Endothelial cell (in vitro differentiated cells): ENCODE measurements around the gene CDYL2. TPM values are rescaled to one million over a fixed set of nuclear protein-coding genes. Genes with fewer than 3 reads are reported as not detected.

Experiments used
- DNase-seq: peaks from one replicate; pipeline ENCODE4 v3.0.0; 2021; ENCODE audit warnings: low spot score
- H3K27ac Mint-ChIP-seq: one replicate; pipeline ENCODE4 v1.8.0; 2021; ENCODE audit warnings: mixed read lengths, inconsistent platforms; ENCODE audit not compliant: unreplicated experiment
- H3K27me3 Mint-ChIP-seq: one replicate; pipeline ENCODE4 v1.8.0; 2021; ENCODE audit warnings: mild to moderate bottlenecking, moderate library complexity, mixed read lengths, inconsistent platforms; ENCODE audit not compliant: unreplicated experiment
- H3K36me3 Mint-ChIP-seq: one replicate; pipeline ENCODE4 v1.8.0; 2021; ENCODE audit warnings: mild to moderate bottlenecking, low read depth, mixed read lengths, inconsistent platforms; ENCODE audit not compliant: unreplicated experiment
- H3K4me1 Mint-ChIP-seq: one replicate; pipeline ENCODE4 v1.8.0; 2021; ENCODE audit warnings: mild to moderate bottlenecking, mixed read lengths, inconsistent platforms; ENCODE audit not compliant: unreplicated experiment
- H3K4me3 Mint-ChIP-seq: one replicate; pipeline ENCODE4 v1.8.0; 2021; ENCODE audit warnings: mild to moderate bottlenecking, mixed read lengths, inconsistent platforms; ENCODE audit not compliant: unreplicated experiment
- H3K9me3 Mint-ChIP-seq: one replicate; pipeline ENCODE4 v1.8.0; 2021; ENCODE audit warnings: mixed read lengths, inconsistent platforms; ENCODE audit not compliant: unreplicated experiment
- total RNA-seq: library from RNA; stranded (reverse); fragmentation: NEBNext Ultra II Directional; extraction: Animal tissue kit (Norgen Biotek cat#: 25700); gene quantifications from one replicate; pipeline ENCODE4 v1.2.1, GENCODE V29; 2021; ENCODE audit not compliant: unreplicated experiment
- TF ChIP-seq, protein P1 (sequence below): fragments of 200-600 bp; sonication (generic); IDR thresholded peaks from one replicate; pipeline ENCODE4 v1.5.0; 2021; ENCODE audit warnings: antibody characterized with exemption; ENCODE audit not compliant: unreplicated experiment

Gene CDYL2
- total RNA-seq, 1 donor from 2014 or later = 26.6 TPM

DNA sequence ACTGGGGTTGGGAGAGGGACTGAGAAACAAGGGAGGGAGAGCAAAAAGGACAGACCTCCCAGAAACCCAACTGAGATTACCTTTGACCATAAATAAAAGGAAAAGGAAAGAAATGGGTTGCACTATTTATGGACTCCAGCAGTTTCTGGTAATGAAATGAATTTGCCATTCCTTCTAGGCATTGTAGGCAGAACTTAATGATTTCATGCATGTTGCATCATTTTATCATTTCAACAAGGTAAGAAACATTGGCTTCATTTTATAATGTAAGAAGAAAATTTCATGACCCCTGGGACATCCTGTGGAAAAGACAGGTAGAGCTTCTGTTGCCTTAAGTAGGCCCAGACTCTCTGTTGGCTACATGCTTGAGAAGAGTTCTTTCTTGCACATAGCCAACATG lies 8.2 kb upstream of the CDYL2 start:
- Mint-ChIP-seq H3K4me3 (no peak overlapping the region), H3K27ac (no peak overlapping the region), H3K9me3 (peaks cover 2% of the 10 kb centered on the region), H3K36me3 (no peaks in the 10 kb centered on the region), H3K4me1 (no peaks in the 10 kb centered on the region), H3K27me3 (no peaks in the 10 kb centered on the region)
- TF ChIP-seq, protein P1, sequence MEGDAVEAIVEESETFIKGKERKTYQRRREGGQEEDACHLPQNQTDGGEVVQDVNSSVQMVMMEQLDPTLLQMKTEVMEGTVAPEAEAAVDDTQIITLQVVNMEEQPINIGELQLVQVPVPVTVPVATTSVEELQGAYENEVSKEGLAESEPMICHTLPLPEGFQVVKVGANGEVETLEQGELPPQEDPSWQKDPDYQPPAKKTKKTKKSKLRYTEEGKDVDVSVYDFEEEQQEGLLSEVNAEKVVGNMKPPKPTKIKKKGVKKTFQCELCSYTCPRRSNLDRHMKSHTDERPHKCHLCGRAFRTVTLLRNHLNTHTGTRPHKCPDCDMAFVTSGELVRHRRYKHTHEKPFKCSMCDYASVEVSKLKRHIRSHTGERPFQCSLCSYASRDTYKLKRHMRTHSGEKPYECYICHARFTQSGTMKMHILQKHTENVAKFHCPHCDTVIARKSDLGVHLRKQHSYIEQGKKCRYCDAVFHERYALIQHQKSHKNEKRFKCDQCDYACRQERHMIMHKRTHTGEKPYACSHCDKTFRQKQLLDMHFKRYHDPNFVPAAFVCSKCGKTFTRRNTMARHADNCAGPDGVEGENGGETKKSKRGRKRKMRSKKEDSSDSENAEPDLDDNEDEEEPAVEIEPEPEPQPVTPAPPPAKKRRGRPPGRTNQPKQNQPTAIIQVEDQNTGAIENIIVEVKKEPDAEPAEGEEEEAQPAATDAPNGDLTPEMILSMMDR = no peak
- DNase-seq = no peak

DNA sequence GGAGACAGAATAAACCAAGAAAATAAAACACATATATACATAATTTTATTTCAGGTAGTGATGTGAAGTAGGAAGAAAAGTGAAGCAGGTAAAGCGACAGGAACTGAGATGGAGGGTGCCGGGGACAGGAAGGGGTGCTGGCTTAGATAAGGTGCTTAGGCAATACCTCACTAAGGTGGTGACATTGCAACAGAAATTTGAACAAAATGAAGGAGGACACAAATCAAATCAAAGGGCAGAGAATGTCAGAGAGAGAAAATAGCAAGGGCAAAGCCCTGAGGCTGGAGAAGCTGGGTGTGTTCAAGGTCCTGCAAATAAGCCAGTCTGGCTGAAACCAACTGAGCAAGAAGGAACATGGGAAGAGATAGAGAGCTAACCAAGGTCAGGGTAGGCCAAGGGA lies 5.0 kb upstream of the CDYL2 start:
- H3K27me3 Mint-ChIP-seq = no peaks in the 10 kb centered on the region
- no peak for DNase-seq
- TF ChIP-seq, protein P1 = no peak
- no peak overlapping the region for H3K4me3 Mint-ChIP-seq
- H3K4me1 Mint-ChIP-seq = no peaks in the 10 kb centered on the region
- peaks cover 4% of the 10 kb centered on the region for H3K9me3 Mint-ChIP-seq
- H3K27ac Mint-ChIP-seq = no peak overlapping the region
- H3K36me3 Mint-ChIP-seq = no peaks in the 10 kb centered on the region

- TF ChIP-seq, protein P1 = no peak
- Mint-ChIP-seq H3K4me1 (no peaks in the 10 kb centered on the region), H3K4me3 (no peak overlapping the region), H3K27ac (no peak overlapping the region), H3K36me3 (no peaks in the 10 kb centered on the region), H3K27me3 (no peaks in the 10 kb centered on the region), H3K9me3 (peaks cover 4% of the 10 kb centered on the region)
- DNase-seq = no peak
Observed at GRCh38 chr16:80807906-80808305, 3.5 kb upstream of the CDYL2 start.

- Mint-ChIP-seq H3K27me3 (no peaks in the 10 kb centered on the region), H3K4me1 (no peaks in the 10 kb centered on the region), H3K27ac (no peak overlapping the region), H3K9me3 (peaks cover 4% of the 10 kb centered on the region), H3K36me3 (peaks cover 4% of the 10 kb centered on the region), H3K4me3 (no peak overlapping the region)
- TF ChIP-seq, protein P1 = no peak
- DNase-seq = no peak
Observed at GRCh38 chr16:80806927-80807340, 2.5 kb upstream of the CDYL2 start.

- no peak for DNase-seq
- TF ChIP-seq, protein P1 = no peak
- H3K4me3 Mint-ChIP-seq = no peak overlapping the region
- H3K27ac Mint-ChIP-seq = no peak overlapping the region
- peaks cover 4% of the 10 kb centered on the region for H3K9me3 Mint-ChIP-seq
- H3K4me1 Mint-ChIP-seq = no peaks in the 10 kb centered on the region
- H3K36me3 Mint-ChIP-seq = peaks cover 4% of the 10 kb centered on the region
- no peaks in the 10 kb centered on the region for H3K27me3 Mint-ChIP-seq
Observed at GRCh38 chr16:80806289-80806688, 1.9 kb upstream of the CDYL2 start.
